Breast epithelium (tissue), 4 donors: ENCODE data around the gene NANOGP8. TPM values are rescaled to one million over a fixed set of nuclear protein-coding genes. Genes with fewer than 3 reads are reported as not detected.

Source experiments
- DNase-seq, 2 donors: peaks; one replicate each; pipeline ENCODE4 v3.0.0-alpha.2; 2019; ENCODE audit warnings: low spot score in 2 of 2
- H3K27ac ChIP-seq, 2 donors: fragments of 200-600 bp; sonication (generic) in 1 of 2; one replicate each; pipeline ENCODE4 v1.5.1; 2016 to 2019; ENCODE audit warnings: mild to moderate bottlenecking in 1 of 2
- H3K27me3 ChIP-seq, 2 donors: fragments of 200-600 bp; sonication (generic) in 1 of 2; one replicate each; pipeline versions ENCODE4 v1.5.1 to v1.6.0; 2017 to 2019; ENCODE audit warnings: control low read depth in 1 of 2, mild to moderate bottlenecking in 1 of 2
- H3K36me3 ChIP-seq: fragments of 200-600 bp; one replicate; pipeline ENCODE4 v1.5.1; 2019
- H3K4me1 ChIP-seq, 2 donors: fragments of 200-600 bp; sonication (generic); one replicate each; pipeline ENCODE4 v1.5.1; 2016 to 2019; ENCODE audit warnings: control low read depth in 1 of 2
- H3K4me3 ChIP-seq, 3 donors: fragments of 200-600 bp; sonication (generic); 1 replicate in 2 of 3; 2 replicates in 1 of 3; pipeline ENCODE4 v1.5.1; 2016 to 2019; ENCODE audit warnings: mild to moderate bottlenecking in 3 of 3, moderate library complexity in 2 of 3
- H3K9me3 ChIP-seq, 2 donors: fragments of 200-600 bp; sonication (generic) in 1 of 2; one replicate each; pipeline ENCODE4 v1.5.1; 2016 to 2019; ENCODE audit warnings: control low read depth in 1 of 2
- POLR2A ChIP-seq: fragments of 450-650 bp; IDR thresholded peaks from one replicate; pipeline ENCODE4 v1.6.1; 2016; ENCODE audit warnings: antibody characterized with exemption, mild to moderate bottlenecking, moderate library complexity
- POLR2AphosphoS5 ChIP-seq, 3 donors: sonication (generic); formaldehyde crosslinking; IDR thresholded peaks; one replicate each; pipeline ENCODE4 v1.6.1; 2017; ENCODE audit warnings: antibody characterized with exemption in 3 of 3
- intact Hi-C: fragments of 100-400 bp; cut with DNase I; formaldehyde crosslinking; loops from one replicate; pipeline ENCODE4 v1.15.1; 2023; ENCODE audit warnings: low total_unique reads
- total RNA-seq, 3 donors: library from RNA; depleted of rRNA; stranded (reverse); fragments of >200 nt; gene quantifications; one replicate each; pipeline ENCODE4 v1.1.0, GENCODE V29; 2016
- TF ChIP-seq, protein P1 (sequence below), 3 donors: fragments of 450-650 bp; IDR thresholded peaks; one replicate each; pipeline ENCODE4 v1.5.1; 2016 to 2017; ENCODE audit warnings: antibody characterized with exemption in 3 of 3, mild to moderate bottlenecking in 3 of 3, moderate library complexity in 3 of 3

Gene NANOGP8
- total RNA-seq, 3 donors from 2014 or later, result 1.1 to 1.3 (median 1.3) TPM

DNA sequence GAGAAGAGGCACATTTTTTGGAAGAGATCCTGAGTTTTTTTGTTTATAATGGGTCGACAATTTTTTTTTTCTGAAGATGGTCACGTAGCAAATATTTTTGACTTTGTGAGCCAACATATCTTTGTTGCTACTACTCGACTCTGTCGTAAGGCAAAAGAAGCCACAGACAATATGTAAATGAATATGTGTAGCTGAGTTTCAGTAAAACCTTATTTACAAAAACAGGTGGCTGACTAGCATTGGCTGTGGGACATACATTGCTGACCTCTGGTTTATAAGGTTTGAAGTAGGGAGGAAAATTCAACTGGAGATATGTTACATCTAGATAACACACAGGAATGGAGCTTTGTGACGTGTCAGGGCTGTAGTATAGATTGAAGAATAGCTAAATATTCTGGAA, 22.5 kb upstream of the NANOGP8 start:
- no peaks in the 10 kb centered on the region for H3K4me1 ChIP-seq
- H3K27me3 ChIP-seq, result no peaks in the 10 kb centered on the region
- intact Hi-C loops, result no loop called here
- H3K4me3 ChIP-seq, result no peak overlapping the region
- H3K27ac ChIP-seq, result no peak overlapping the region
- no peaks in the 10 kb centered on the region for H3K36me3 ChIP-seq
- TF ChIP-seq POLR2A, result no peak
- TF ChIP-seq POLR2AphosphoS5 (IDR thresholded peaks at IDR 0.05), result no peak
- TF ChIP-seq, protein P1, sequence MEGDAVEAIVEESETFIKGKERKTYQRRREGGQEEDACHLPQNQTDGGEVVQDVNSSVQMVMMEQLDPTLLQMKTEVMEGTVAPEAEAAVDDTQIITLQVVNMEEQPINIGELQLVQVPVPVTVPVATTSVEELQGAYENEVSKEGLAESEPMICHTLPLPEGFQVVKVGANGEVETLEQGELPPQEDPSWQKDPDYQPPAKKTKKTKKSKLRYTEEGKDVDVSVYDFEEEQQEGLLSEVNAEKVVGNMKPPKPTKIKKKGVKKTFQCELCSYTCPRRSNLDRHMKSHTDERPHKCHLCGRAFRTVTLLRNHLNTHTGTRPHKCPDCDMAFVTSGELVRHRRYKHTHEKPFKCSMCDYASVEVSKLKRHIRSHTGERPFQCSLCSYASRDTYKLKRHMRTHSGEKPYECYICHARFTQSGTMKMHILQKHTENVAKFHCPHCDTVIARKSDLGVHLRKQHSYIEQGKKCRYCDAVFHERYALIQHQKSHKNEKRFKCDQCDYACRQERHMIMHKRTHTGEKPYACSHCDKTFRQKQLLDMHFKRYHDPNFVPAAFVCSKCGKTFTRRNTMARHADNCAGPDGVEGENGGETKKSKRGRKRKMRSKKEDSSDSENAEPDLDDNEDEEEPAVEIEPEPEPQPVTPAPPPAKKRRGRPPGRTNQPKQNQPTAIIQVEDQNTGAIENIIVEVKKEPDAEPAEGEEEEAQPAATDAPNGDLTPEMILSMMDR (IDR thresholded peaks at IDR 0.05), result no peak
- no peaks in the 10 kb centered on the region for H3K9me3 ChIP-seq
- no peak for DNase-seq

- no peaks in the 10 kb centered on the region for H3K9me3 ChIP-seq
- H3K27ac ChIP-seq, result no peak overlapping the region
- no peaks in the 10 kb centered on the region for H3K4me1 ChIP-seq
- no peaks in the 10 kb centered on the region for H3K36me3 ChIP-seq
- no peaks in the 10 kb centered on the region for H3K27me3 ChIP-seq
- H3K4me3 ChIP-seq, result no peak overlapping the region
- DNase-seq, result no peak
- TF ChIP-seq POLR2A (no peak), POLR2AphosphoS5 (IDR thresholded peaks at IDR 0.05) (no peak)
- TF ChIP-seq, protein P1 (IDR thresholded peaks at IDR 0.05), result no peak
- intact Hi-C loops, result no loop called here
Measured at GRCh38 chr15:35107122-35107521, 22.0 kb upstream of the NANOGP8 start.

- no peak for DNase-seq
- H3K27ac ChIP-seq, result no peak overlapping the region
Measured at GRCh38 chr15:35104526-35105147, 19.5 kb upstream of the NANOGP8 start.

GRCh38 chr15:35102186-35102585, 17.1 kb upstream of the NANOGP8 start:
- DNase-seq, result no peak
- TF ChIP-seq POLR2AphosphoS5 (IDR thresholded peaks at IDR 0.05), result no peak
- TF ChIP-seq, protein P1 (IDR thresholded peaks at IDR 0.05), result no peak
- Histone ChIP-seq H3K4me3 (no peak overlapping the region), H3K9me3 (no peaks in the 10 kb centered on the region), H3K27ac (no peak overlapping the region), H3K4me1 (no peaks in the 10 kb centered on the region), H3K36me3 (no peaks in the 10 kb centered on the region), H3K27me3 (no peaks in the 10 kb centered on the region)
- intact Hi-C loops, result no loop called here

More at GRCh38 chr15:35104526-35105147, 19.5 kb upstream of the NANOGP8 start:
- intact Hi-C loops, result no loop called here
- Histone ChIP-seq H3K4me3 (no peak overlapping the region), H3K4me1 (no peaks in the 10 kb centered on the region), H3K36me3 (no peaks in the 10 kb centered on the region), H3K27me3 (no peaks in the 10 kb centered on the region), H3K9me3 (no peaks in the 10 kb centered on the region)
- TF ChIP-seq, protein P1 (IDR thresholded peaks at IDR 0.05), result no peak
- no peak for TF ChIP-seq POLR2AphosphoS5 (IDR thresholded peaks at IDR 0.05)
- TF ChIP-seq POLR2A, result no peak

DNA sequence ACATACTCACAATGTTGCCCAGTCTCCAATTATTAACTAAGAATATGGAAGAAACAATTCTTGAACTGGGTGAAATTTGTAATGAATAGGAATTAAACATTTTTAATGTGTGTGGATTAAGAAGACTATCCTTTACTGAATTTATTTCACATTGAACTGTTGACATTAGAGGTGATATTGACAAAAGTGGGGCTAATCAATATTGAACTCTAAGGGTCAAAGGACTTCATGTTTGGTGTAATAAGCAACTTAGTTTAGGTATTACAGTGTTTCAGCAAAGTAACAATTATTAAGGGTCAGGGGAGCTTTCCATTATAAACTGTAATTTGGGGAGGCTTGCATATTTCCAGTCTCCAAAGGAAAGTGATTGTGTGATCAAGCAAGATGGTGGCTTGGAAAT, 16.2 kb upstream of the NANOGP8 start:
- no peak for DNase-seq
- Histone ChIP-seq H3K9me3 (no peaks in the 10 kb centered on the region), H3K4me3 (no peak overlapping the region), H3K4me1 (no peaks in the 10 kb centered on the region), H3K36me3 (no peaks in the 10 kb centered on the region), H3K27me3 (no peaks in the 10 kb centered on the region), H3K27ac (no peak overlapping the region)
- intact Hi-C loops, result no loop called here
- TF ChIP-seq POLR2AphosphoS5 (IDR thresholded peaks at IDR 0.05) (no peak), POLR2A (no peak)
- TF ChIP-seq, protein P1 (IDR thresholded peaks at IDR 0.05), result no peak
